GM19238 (cell line): Measurements from ENCODE around the gene LRP2.
"Not testable (repeated sequence)": the region's sequence is repeated elsewhere in the genome, so short reads cannot be mapped to it uniquely, and the experiment has no call there.

Experiments
- DNase-seq: peaks from one replicate; pipeline ENCODE4 v3.0.0; 2011; ENCODE audit warnings: low spot score; ENCODE audit not compliant: insufficient read length

The LRP2 gene

DNA sequence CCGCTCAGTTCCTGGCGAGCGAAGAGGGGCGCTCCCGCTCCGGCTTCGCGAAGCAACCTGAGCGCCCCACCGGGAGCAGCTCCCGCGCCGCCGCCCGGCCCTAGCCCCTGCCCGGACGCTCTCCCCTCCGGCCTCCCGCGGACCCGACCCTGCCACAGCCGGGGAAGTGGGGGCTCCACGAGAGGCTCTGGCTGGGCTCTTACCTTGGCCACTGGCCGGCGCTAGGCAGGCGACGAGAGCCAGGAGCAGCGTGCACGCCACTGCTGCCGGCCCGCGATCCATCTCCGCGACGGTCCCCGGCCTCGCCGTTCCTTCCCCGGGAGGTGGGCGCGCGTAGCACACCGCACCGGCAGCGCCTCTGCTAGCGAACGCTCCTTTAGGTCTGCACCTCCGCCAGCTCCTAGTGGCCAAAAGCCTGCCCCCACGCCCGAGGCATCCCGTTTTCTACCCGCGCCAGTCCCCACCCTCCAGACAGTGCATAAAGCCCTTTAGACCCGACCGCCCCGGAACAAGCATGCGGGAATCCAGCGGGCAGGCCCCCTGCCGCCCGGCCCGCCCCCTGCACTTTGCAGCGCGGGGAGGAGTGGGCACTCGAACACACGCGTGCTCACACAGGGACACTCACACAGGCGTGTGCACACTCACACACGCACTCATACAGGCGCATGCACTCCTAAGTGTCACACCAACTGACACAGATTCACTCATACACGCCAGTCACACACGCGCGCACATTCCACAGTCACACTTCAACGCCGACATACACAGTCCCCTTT lies at the start of gene LRP2:
Gene LRP2, minus strand, starts transcription at position 417 of the 776 bp plus-strand sequence. Its CDS starts 135 bp downstream, at position 282.
- no peak for DNase-seq

DNA sequence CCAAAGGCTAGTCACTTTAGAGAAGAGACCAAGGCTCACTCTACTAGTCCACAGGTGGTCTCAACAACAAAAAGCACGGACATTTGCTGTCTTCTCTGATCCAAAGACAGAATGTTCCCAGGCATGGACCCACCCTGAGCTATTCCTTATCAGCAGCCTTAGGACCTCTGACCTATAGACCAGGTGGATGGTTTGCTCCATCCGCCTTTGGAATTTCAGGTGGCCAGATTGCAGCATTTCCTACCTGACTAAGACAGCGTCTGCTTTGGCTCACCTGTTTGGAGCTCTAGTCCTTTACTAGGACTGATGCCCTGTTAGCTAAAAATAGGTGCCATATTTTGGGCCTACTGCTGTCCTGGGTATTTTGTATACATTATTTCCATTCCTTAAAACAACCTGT lies 44.6 kb upstream of the LRP2 start:
- no peak for DNase-seq

DNA sequence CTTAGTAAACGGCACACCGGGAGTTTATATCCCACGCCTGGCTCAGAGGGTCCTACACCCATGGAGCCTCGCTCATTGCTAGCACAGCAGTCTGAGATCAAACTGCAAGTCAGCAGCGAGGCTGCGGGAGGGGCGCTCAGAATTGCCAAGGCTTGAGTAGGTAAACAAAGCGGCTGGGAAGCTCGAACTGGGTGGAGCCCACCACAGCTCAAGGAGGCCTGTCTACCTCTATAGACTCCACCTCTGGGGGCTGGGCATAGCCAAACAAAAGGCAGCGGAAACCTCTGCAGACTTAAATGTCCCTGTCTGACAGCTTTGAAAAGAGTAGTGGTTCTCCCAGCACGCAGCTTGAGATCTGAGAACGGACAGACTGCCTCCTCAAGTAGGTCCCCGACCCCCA lies 37.2 kb upstream of the LRP2 start:
- DNase-seq: not testable (repeated sequence)

DNA sequence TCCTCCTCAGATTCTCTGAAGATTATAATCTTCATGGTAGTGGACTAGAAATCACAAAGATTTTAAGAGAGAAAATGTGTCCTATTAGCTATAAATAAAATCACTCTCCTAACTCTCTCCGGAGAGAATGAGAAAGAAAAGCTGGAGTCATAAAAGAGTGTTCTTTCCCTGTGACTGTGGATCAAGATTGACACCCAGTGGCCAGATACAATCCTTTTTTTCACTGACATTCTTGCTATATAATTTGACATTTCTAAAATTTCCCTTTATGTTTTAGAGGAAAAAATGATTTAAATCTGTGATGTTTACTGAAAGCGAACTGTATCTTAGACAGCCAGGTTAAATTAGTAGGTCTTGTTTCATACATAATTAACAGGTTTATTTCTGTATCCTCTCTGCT lies 35.4 kb upstream of the LRP2 start:
- no peak for DNase-seq

DNA sequence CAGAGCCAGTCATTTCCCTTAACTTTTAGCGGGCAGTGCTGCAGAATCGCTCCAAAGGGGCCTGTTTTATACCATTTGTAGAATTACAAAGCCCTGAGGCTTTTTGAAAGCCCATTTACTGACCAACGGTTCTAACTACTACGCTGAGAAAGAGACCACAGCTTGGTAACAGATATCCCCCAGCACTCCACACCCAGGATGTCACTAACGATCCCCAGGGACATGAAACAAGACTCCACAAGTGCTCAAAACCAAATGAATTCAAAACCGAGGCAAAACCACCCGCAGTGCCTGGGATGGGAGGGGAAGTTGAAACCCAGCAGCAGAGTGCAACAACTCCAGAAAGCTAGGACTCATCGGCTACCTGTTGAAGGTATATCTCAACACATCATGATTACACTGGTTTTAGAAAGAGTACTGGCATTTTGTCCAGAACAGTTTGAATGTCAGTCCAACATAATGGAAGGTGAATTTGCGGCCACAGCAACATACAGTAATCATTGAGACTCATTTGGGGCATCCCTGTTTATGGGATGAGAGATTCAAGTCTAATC lies 33.6 kb upstream of the LRP2 start:
- no peak for DNase-seq

DNA sequence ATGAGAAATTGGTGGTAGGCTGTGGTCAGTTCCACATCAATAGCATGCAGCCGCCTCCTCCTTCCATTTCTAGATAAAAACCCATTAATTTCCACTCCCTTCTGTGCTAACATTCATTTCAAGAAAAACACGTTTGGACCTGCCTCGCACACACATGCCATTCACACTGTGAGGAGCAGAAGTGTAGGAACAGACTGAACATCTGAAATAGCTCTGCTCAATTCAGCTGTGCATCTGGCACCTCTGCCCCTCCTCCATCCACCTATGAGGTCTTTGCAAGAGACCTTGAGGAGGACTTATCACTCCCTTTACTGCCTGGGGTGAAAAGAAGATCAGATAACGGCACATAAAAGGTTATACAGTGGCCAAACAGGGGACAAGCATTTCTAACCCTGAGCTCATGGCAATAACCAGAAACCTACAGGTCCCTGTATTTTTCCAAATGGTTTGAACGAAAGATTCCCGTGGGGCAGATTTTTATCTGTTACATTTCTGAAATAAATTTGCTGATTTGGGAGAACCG lies 30.8 kb upstream of the LRP2 start:
- DNase-seq: no peak

DNA sequence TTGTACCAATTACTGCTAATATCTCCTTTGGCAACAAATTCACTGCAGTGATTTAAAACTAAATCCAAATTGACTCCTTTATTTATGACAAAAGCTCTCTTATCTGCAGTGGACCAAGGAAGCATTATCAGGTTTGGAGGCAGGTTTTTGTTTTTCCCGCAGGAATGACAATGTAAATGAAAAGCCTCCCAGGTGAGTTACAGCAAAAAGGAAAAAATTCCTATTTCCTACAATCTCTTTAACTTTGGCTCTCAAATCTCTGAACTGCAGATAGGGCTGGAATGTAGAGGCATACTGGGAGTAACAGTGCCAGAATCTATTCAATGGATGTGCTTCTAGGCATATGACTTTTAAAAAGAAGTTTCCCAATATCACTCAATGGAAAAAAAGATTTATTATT lies 28.9 kb upstream of the LRP2 start:
- no peak for DNase-seq

DNA sequence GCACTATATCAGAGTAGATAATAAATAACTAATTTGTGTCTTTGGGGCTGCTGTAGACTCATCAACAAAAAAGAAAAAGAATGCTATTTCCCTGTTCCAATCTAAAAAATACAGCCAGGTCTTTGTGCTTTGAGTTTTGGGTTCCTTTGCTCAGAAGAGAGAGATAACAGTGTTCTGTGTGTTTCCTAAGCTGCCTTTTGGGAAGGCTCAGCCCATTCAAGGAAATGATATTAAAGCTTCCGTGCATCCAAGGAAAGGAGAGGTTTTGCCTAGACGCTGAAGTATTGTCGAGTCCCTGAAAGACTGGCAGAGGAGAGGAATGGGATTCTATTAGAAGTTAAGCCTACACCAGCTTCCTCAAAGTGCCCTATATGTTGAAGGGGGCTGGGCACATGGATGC lies 25.8 kb upstream of the LRP2 start:
- no peak for DNase-seq

DNA sequence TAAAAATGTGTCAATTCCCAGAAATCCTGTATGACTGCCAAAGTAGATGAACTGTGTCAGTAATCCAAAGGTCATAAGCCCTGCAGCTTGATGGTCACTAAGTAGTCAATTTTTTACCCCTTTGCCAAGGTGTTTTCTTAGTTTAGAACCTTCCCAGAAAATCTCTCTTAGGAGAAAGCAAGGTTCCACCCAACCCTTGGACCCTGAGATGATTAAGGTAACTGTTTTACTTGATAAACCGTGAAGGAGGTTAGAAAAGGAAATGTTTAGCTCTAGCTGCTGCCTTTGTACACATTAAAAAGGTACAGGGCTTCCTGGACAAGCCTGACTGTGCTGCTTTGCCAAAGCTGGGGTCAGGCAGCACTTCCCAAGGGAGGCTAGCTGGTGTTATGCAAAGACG lies 24.4 kb upstream of the LRP2 start:
- no peak for DNase-seq

DNA sequence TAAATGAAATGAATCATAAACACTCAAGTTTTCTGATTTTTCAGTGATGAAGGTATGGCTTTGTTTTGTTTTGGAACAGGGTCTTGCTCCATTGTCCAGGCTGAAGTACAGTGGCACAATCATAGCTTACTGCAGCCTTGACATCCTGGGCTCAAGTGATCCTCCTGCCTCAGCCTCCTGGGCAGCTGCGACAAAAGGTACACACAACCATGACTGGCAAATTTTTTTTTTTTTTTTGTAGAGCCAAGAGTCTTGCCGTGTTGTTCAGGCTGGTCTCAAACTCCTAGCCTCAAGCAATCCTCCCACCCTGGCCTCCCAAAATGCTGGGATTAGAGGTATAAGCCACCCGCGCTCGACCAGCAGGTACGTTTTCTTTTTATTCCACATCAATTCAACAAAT lies 22.5 kb upstream of the LRP2 start:
- DNase-seq: no peak

DNA sequence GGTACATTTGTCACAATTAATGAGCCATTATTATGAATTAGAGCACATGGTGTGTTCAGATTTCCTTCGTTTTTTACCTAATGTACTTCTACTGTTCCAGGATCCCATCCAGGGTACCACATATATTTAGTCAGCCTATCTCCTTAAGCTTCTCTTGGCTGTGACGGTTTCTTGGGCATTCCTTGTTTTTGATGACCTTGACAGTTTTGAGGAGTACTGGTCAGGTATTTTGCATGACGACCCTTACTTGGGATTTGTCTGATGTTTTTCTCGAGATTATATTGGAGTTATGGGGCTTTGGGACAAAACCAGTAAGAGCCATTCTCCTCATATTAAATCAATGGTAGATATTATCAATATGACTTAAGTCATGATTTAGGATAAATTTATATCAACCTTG lies 10.2 kb upstream of the LRP2 start:
- no peak for DNase-seq

DNA sequence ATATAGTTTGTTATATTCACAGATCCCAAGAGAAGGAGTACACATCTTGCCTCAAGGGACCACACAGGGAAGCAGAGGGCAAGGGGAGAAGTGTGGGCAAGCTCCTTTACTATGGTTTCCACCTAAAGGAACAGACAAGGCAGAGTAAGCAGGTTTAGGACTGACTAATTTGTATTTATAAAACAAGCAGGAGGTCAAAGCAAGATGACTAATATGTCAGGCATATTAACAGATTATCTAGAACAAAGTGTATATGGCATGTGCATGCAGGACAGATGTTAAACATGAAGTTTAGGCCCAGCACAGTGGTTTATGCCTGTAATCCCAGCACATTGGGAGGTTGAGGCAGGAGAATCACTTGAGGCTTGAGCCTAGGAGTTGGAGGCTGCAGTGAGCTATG lies 3.7 kb upstream of the LRP2 start:
- no peak for DNase-seq

DNA sequence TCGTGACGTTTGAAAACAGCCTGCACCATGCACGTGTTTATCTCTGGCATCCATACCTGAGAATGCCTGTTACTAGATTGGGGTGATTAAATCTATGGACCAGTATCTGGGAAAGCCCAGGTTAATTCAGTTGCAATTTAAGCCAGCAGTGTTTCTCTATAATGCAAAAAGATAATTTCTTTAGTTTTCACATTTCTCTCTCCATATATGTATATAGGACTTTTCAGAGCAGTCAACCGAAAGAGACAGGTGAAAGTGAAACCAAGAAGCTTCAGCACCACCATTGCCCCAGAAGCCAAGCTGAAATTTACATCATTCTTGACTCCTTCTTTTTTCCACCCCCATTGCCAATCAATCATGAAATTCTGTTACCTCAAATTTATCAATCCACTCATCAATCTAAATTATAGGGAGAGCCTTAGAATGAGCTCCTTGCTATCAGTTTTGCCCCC lies 2.7 kb upstream of the LRP2 start:
- peak; percentile 18 for DNase-seq

DNA sequence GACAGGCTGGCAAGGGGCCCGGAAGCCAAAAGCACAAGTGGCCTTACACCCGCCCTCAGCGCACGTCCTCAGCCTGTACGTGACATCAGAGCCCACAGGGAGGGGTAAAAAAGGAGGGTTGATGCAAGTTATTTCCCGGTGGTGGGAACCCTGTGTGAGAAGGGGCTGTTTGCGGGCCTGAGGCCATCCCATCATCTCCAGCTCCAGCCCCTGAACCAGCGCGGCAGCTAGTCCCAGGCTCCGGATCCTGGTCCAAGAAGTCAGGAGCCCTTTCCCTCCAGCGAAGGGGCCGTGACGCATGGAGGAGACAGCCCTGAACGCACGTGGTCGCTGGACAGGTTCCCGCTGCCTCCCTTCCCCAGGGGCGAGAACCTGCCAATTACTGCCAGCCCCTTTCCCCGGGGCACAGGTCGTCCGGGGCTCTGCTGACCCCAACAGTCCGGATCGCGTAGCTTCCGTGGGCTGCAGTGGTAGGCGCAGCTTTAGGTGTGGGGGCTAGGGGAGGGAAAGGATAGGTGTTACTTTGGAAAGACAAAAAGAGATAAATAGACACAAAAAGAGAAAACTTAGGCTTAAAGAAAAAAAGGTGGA lies 1.3 kb upstream of the LRP2 start:
- DNase-seq: peak; percentile 14

DNA sequence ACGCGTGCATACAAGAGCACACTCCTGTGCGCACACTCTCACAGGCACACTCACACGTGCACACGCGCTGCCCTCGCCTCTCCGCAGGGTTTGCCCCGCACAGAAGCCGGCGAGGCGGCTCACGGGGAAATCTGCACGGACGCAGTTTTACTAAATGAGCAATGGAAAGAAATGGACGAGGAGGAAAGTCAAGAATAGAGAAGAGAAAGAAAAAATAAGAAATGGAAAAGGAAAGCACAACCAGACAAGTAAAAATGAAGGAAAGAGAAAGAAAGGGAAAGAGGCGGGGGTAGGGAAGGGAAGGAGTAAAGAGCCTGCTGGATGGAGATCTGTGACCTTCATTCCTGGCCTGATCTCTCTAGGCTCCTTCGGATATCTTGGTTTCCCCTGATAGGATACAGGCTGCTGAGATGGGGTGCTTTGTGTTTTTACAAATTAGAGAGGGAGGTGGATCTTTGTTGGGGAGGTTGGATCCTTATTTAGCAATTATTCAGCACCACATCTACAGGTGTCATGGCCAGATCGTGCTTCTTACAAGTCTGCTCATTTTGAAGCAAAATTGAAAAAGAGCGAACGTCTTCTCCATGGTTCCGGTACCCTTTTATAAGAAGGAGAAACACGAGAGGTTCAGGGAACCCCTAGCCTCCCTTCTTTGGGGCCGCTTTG lies 693 bp upstream of the LRP2 start:
- no peak for DNase-seq

DNA sequence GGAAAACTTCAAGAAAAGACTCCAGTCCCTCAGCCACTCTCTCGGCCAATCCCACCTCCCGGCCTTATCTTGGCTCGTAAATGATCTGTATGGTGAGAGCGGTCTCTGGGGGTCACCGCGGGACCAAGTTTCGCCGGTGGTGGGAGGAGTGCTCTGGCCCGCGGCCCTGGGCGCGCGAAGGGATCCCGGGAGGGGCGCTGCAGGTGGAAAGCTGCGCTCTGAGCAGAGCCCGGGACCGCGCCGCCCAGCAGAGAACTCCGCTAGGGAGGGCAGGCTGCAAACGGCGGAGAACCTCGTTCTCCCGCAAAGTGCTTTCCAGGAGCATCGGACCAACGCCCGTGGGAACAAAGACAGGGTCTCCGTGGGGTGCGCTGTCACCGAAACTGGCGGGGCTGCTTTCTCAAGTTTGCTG lies 622 bp downstream of the LRP2 start:
- DNase-seq: no peak

DNA sequence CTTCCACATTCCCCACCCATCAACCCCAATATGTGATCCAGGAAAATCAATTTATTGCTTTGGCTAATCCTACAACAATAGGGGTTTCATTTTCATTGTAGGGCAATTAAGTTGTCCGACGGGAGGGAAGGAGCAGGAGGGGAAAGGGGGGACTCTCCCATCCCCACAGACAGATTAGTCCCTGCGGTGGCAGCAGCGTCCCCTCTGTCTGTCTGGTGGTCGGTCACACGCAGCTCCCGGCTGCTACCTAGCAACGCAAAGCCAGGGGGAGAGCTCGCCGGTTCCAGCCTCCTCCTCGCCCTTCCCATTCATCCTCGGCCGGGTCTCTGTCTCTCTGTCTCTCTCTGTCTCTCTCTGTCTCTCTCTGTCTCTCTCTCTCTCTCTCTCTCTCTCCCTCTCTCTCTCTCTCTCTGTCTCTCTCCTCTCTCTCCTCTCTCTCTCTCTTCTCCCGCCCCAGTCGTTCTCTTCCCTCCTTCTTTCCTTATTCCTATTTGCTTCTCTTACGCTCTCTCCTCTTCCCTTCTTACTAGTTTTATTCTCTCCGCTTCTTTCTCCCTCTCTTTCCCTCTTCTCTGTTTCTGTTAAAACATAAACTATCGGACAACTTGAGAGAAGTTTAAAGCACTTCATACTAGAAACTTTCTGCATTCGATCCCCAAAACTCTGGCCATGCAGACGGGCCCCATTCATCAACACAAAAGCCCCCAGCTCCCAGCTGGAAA lies 1.2 kb downstream of the LRP2 start:
- no peak for DNase-seq

DNA sequence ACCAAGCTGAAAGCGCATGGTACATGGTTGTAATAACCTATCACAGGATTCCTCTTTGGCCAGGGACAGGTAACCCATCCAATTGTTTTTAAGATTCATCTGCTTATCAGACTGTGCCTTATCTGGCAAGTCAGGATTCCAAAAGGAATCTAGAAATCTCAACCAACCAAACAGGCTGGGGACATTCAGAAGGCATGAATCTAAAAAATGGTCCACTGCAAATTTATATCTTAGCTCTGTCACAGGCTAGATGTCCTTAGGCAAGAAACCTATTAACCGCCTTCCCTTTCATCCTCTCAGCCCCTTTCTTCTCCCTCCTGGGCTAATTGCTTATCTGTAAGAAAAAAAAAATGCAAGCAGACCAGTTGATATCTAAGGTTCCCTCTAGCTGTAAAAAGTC lies 4.3 kb downstream of the LRP2 start:
- DNase-seq: no peak

DNA sequence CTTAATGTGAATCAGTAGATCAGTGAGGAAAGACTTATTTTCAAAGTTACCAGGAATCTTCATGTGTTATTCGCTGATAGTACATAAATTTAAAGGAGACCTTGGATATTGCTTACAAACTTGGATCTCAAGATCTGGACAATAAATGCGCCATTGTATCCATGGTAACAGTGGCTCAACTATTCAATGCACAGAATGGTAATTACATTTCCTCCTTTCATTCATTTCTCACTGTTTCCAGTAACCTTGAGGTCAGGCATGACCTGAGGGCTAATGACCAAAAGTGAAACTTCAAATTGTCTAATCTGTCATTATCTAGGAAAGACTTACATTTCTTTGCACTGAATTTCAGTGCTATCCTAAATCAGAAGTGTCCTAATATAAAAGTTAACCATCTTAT lies 8.1 kb downstream of the LRP2 start:
- no peak for DNase-seq

DNA sequence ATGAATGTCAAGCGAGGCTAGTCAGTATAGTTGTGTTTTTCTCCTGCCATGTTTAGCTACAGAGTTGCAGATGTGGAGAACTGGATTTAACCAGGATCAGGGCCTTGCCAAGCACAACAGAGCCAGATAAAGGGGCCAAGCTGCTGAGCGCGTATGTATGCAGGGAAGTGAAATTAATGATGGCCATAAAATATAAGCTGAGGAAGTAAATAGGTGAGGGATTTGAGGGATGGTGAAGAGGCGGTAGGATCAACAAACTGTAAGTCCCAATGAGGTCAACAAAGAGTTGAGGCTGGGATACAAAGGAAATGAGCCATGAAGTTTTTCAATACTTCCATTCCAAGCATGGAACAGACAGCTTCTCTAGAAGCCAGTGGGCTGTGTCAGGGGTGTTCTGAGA lies 10.6 kb downstream of the LRP2 start:
- no peak for DNase-seq

DNA sequence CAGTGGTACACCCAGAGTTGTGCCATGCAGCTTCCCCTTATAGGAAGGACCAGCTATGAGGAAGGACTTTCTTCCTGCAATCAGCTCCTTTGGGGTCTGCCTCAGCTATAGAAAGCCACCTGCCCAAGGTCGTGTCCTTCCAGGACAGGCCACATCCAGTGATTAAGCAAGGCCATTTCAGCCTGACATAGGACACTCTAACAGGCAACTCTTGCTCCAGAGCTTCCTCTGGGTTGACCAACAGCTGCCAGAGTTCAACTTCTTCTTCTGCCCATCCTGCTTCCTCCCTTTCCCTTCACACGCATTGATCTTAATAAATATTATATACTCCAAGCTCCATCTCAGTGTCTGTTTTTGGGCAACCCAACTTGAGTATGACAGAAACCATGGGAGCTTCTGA lies 12.8 kb downstream of the LRP2 start:
- DNase-seq: no peak
